Measurements from ENCODE around the gene STARD3. TPM values are rescaled to one million over a fixed set of nuclear protein-coding genes. Genes with fewer than 3 reads are reported as not detected.

The STARD3 gene
- polyA plus RNA-seq, 1 donor from 2014 or later: 105 TPM

- Histone ChIP-seq H3K9ac (ENCODE audit: low read length) (no peak overlapping the region), H3K27ac (ENCODE audit: low read length) (no peak overlapping the region), H3F3A (ENCODE audit: insufficient read depth, low read length, poor library complexity, severe bottlenecking) (no peaks in the 10 kb centered on the region), H3K9me3 (ENCODE audit: low read length) (no peaks in the 10 kb centered on the region), H4K20me1 (ENCODE audit: insufficient read depth) (no peaks in the 10 kb centered on the region), H3K27me3 (ENCODE audit: insufficient read depth, low read depth, low read length) (peaks cover 15% of the 10 kb centered on the region), H3K79me2 (replicated peaks; ENCODE audit: insufficient read depth, low read length) (no peaks in the 10 kb centered on the region), H3K4me3 (ENCODE audit: low read length) (no peak overlapping the region), H2AFZ (ENCODE audit: low read depth, low read length) (no peak overlapping the region), H3K9me2 (ENCODE audit: insufficient read depth, low read length) (no peaks in the 10 kb centered on the region), H3K36me3 (ENCODE audit: insufficient read depth, low read length) (no peaks in the 10 kb centered on the region), H3K4me2 (ENCODE audit: low read length) (no peak overlapping the region)
- no peak for TF ChIP-seq EZH2 (IDR thresholded peaks at IDR 0.05; ENCODE audit: borderline replicate concordance, insufficient read depth, low read length, poor library complexity, severe bottlenecking)
- TF ChIP-seq CTCF (IDR thresholded peaks at IDR 0.05; ENCODE audit: poor library complexity, severe bottlenecking): no peak
- no peak for TF ChIP-seq SMC3 (conservative IDR thresholded peaks at IDR 0.05; ENCODE audit: poor library complexity)
- no peak for TF ChIP-seq RAD21 (conservative IDR thresholded peaks at IDR 0.05)
- no peak for TF ChIP-seq MXI1 (conservative IDR thresholded peaks at IDR 0.05; ENCODE audit: poor library complexity, severe bottlenecking)
- TF ChIP-seq REST (IDR thresholded peaks at IDR 0.05; ENCODE audit: borderline replicate concordance): no peak
- TF ChIP-seq EP300 (conservative IDR thresholded peaks at IDR 0.05; ENCODE audit: poor library complexity, severe bottlenecking): no peak
- TF ChIP-seq POLR2AphosphoS5 (IDR thresholded peaks at IDR 0.05): no peak
- TF ChIP-seq TAF1 (IDR thresholded peaks at IDR 0.05; ENCODE audit: low read depth): no peak
Observed at GRCh38 chr17:39703913-39704312, 67.0 kb downstream of the STARD3 start.

DNA sequence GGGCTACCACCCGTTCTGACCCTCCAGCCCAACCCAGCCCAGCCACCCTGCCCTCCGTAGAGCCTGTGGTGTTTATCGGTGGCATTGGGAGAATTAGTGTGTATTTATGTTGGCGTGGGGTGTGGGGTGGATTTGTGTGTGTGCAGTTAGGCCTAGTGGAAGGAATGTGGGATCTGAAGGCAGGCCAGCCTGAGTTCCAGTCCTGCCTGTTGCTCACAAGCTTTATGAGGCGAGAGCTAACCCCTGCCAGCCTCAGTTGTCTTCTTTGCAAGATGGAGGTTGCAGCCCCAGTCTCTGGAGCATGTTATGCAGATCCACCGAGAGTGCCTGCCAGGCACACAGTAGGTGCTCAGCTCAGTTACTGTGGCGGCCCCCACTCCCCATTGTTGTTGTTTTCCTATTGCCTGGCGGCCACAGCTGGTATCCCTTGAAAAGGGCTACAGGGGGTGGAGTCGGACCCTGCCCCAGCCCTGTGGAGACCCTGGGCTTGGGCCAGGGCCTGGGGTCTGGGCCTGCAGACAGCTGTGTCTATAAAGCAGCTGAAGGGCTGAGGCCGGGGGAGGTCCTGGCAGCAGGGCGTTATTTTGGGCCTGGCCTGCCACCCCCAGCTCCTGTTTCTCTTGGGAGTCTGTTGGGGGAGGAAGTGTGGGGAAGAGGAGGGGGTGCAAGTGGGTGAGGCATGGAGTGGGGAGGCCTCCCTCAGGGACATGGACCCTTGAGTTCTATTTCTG, 68.0 kb downstream of the STARD3 start:
- H4K20me1 ChIP-seq (ENCODE audit: insufficient read depth): no peaks in the 10 kb centered on the region
- H3F3A ChIP-seq (ENCODE audit: insufficient read depth, low read length, poor library complexity, severe bottlenecking): no peaks in the 10 kb centered on the region
- TF ChIP-seq RAD21 (conservative IDR thresholded peaks at IDR 0.05) (no peak), REST (IDR thresholded peaks at IDR 0.05; ENCODE audit: borderline replicate concordance) (no peak), EZH2 (IDR thresholded peaks at IDR 0.05; ENCODE audit: borderline replicate concordance, insufficient read depth, low read length, poor library complexity, severe bottlenecking) (no peak), SMC3 (conservative IDR thresholded peaks at IDR 0.05; ENCODE audit: poor library complexity) (no peak), POLR2AphosphoS5 (IDR thresholded peaks at IDR 0.05) (no peak)
- H3K36me3 ChIP-seq (ENCODE audit: insufficient read depth, low read length): no peaks in the 10 kb centered on the region
- H3K79me2 ChIP-seq (replicated peaks; ENCODE audit: insufficient read depth, low read length): no peaks in the 10 kb centered on the region
- no peak overlapping the region for H3K9ac ChIP-seq (ENCODE audit: low read length)
- H3K4me3 ChIP-seq (ENCODE audit: low read length): no peak overlapping the region
- no peak overlapping the region for H3K27ac ChIP-seq (ENCODE audit: low read length)
- H3K9me2 ChIP-seq (ENCODE audit: insufficient read depth, low read length): no peaks in the 10 kb centered on the region
- H2AFZ ChIP-seq (ENCODE audit: low read depth, low read length): no peak overlapping the region
- no peaks in the 10 kb centered on the region for H3K9me3 ChIP-seq (ENCODE audit: low read length)
- no peak overlapping the region for H3K4me2 ChIP-seq (ENCODE audit: low read length)
- H3K27me3 ChIP-seq (ENCODE audit: insufficient read depth, low read depth, low read length): peaks cover 8% of the 10 kb centered on the region

Data from neural cell (in vitro differentiated cells).